ENCODE data around the gene PACSIN2. TPM values are rescaled to one million over a fixed set of nuclear protein-coding genes. Genes with fewer than 3 reads are reported as not detected.

The PACSIN2 gene
- total and polyA plus RNA-seq, 7 donors, result 44.2 to 126 (median 52.3) TPM

- H3K36me3 ChIP-seq, result peaks cover 45 to 98% (median 80%) of the 10 kb centered on the region in 4 donors
- no peak for DNase-seq
- H3K4me3 ChIP-seq, result no peak overlapping the region
- no peaks in the 10 kb centered on the region for H3K9me3 ChIP-seq
- intact Hi-C loops (cut with DNase I), result no loop called here
- H3K4me1 ChIP-seq, result peaks cover 0 to 6% (median 2%) of the 10 kb centered on the region in 4 donors
- no peak for TF ChIP-seq POLR2AphosphoS5 (IDR thresholded peaks at IDR 0.05)
- TF ChIP-seq POLR2A (IDR thresholded peaks at IDR 0.05), result no peak
- TF ChIP-seq EP300 (IDR thresholded peaks at IDR 0.05), result no peak
- no peak for TF ChIP-seq CTCF (IDR thresholded peaks at IDR 0.05)
- no peak overlapping the region for H3K27ac ChIP-seq
- H3K27me3 ChIP-seq, result no peaks in the 10 kb centered on the region
- 88 to 93% methylated on average over 8 of the region's 8 CpGs for WGBS, 2 donors
Measured at GRCh38 chr22:42880815-42881214, 134.1 kb downstream of the PACSIN2 start.

- no peak for DNase-seq
- Histone ChIP-seq H3K4me3 (no peak overlapping the region), H3K27me3 (no peaks in the 10 kb centered on the region), H3K27ac (no peak overlapping the region), H3K4me1 (no peaks in the 10 kb centered on the region), H3K9me3 (no peaks in the 10 kb centered on the region), H3K36me3 (peaks cover 45 to 100% (median 82%) of the 10 kb centered on the region in 4 donors)
- TF ChIP-seq POLR2A (IDR thresholded peaks at IDR 0.05) (no peak), CTCF (IDR thresholded peaks at IDR 0.05) (no peak), POLR2AphosphoS5 (IDR thresholded peaks at IDR 0.05) (no peak), EP300 (IDR thresholded peaks at IDR 0.05) (no peak)
- 86 to 93% methylated on average over 14 of the region's 14 CpGs for WGBS, 2 donors
- intact Hi-C loops (cut with DNase I), result no loop called here
Measured at GRCh38 chr22:42879371-42880021, 135.5 kb downstream of the PACSIN2 start.

GRCh38 chr22:42878561-42879305 lies 136.2 kb downstream of the PACSIN2 start:
- peaks cover 47 to 100% (median 82%) of the 10 kb centered on the region in 4 donors for H3K36me3 ChIP-seq
- TF ChIP-seq EP300 (IDR thresholded peaks at IDR 0.05) (no peak), CTCF (IDR thresholded peaks at IDR 0.05) (no peak), POLR2A (IDR thresholded peaks at IDR 0.05) (no peak), POLR2AphosphoS5 (IDR thresholded peaks at IDR 0.05) (no peak)

GRCh38 chr22:42877597-42878340 lies 137.2 kb downstream of the PACSIN2 start:
- intact Hi-C loops (cut with DNase I), result no loop called here
- H3K27ac ChIP-seq, result no peak overlapping the region
- no peak for TF ChIP-seq EP300 (IDR thresholded peaks at IDR 0.05)
- TF ChIP-seq POLR2A (IDR thresholded peaks at IDR 0.05), result no peak
- TF ChIP-seq POLR2AphosphoS5 (IDR thresholded peaks at IDR 0.05), result no peak
- TF ChIP-seq CTCF (IDR thresholded peaks at IDR 0.05), result no peak

More at GRCh38 chr22:42878561-42879305, 136.2 kb downstream of the PACSIN2 start:
- Histone ChIP-seq H3K9me3 (no peaks in the 10 kb centered on the region), H3K4me1 (no peaks in the 10 kb centered on the region), H3K4me3 (no peak overlapping the region), H3K27me3 (no peaks in the 10 kb centered on the region), H3K27ac (no peak overlapping the region)
- WGBS, 2 donors, result 90 to 92% methylated on average over 22 of the region's 22 CpGs
- intact Hi-C loops (cut with DNase I), result no loop called here
- DNase-seq, result no peak

More at GRCh38 chr22:42877597-42878340, 137.2 kb downstream of the PACSIN2 start:
- 88 to 90% methylated on average over 12 of the region's 12 CpGs for WGBS, 2 donors
- Histone ChIP-seq H3K36me3 (peaks cover 47 to 100% (median 82%) of the 10 kb centered on the region in 4 donors), H3K9me3 (no peaks in the 10 kb centered on the region), H3K4me3 (no peak overlapping the region), H3K4me1 (no peaks in the 10 kb centered on the region), H3K27me3 (no peaks in the 10 kb centered on the region)
- DNase-seq, result no peak

Data from sigmoid colon (tissue), 7 donors.